Mesothelial cell of epicardium (in vitro differentiated cells): Measurements from ENCODE around the gene SPINT1. TPM values are rescaled to one million over a fixed set of nuclear protein-coding genes. Genes with fewer than 3 reads are reported as not detected.

ENCODE experiments used
- DNase-seq, 2 experiments: peaks; one replicate each; pipeline ENCODE4 v3.0.0; 2021; ENCODE audit warnings: low spot score in 2 of 2; ENCODE audit not compliant: unreplicated experiment in 2 of 2
- H3K27ac Mint-ChIP-seq: 2 replicates; pipeline ENCODE4 v1.8.0; 2021; ENCODE audit warnings: mixed read lengths
- H3K27me3 Mint-ChIP-seq: 2 replicates; pipeline ENCODE4 v1.8.0; 2021; ENCODE audit warnings: low read depth, mixed read lengths
- H3K36me3 Mint-ChIP-seq: 2 replicates; pipeline ENCODE4 v1.8.0; 2021; ENCODE audit warnings: mixed read lengths
- H3K4me1 Mint-ChIP-seq: 2 replicates; pipeline ENCODE4 v1.8.0; 2021; ENCODE audit warnings: mixed read lengths
- H3K4me3 Mint-ChIP-seq: 2 replicates; pipeline ENCODE4 v1.8.0; 2021; ENCODE audit warnings: mild to moderate bottlenecking, moderate library complexity, mixed read lengths
- H3K9me3 Mint-ChIP-seq: 2 replicates; pipeline ENCODE4 v1.8.0; 2021; ENCODE audit warnings: mixed read lengths
- total RNA-seq: library from RNA; stranded (reverse); gene quantifications from 3 replicates; pipeline ENCODE4 v1.2.1, GENCODE V29; 2021
- TF ChIP-seq, protein P1 (sequence below): fragments of 200-600 bp; sonication (generic); IDR thresholded peaks from one replicate; pipeline ENCODE4 v1.5.0; 2021; ENCODE audit warnings: antibody characterized with exemption; ENCODE audit not compliant: unreplicated experiment

Gene SPINT1
- total RNA-seq, 1 donor from 2014 or later = 147 TPM

DNA sequence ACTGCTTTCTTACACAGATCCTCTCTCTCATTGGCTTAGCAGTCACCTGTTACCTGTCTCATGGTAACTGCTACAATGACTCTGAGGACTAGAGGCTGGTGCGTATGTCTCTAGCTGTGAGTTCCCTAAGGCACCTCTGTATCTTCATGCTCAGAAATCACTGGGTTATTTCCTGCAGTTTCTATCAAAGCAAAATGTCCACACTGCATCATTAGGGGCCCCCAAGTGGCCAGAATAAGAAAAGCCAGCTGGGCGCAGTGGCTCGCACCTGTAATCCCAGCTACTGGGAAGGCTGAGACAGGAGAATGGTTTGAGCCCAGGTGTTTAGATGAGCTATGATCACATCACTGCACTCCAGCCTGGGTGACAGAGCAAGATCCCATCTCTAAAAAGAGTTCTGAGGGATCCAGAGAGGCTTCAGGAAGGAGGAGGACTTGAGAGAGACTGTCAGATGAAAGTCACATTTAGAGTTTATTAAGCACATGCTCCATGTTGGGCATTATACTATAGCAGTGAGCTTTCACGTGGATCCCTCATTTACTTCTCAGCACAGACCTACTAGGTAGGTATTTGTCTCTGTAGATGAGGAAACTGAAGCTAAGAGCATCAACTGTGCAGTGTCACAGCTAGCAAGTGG lies 48.1 kb downstream of the SPINT1 start:
- DNase-seq = peak in 1 of 2 experiments; percentile 68
- Mint-ChIP-seq H3K36me3 (peaks cover 4% of the 10 kb centered on the region), H3K4me3 (peak overlapping the region; percentile 36)

DNA sequence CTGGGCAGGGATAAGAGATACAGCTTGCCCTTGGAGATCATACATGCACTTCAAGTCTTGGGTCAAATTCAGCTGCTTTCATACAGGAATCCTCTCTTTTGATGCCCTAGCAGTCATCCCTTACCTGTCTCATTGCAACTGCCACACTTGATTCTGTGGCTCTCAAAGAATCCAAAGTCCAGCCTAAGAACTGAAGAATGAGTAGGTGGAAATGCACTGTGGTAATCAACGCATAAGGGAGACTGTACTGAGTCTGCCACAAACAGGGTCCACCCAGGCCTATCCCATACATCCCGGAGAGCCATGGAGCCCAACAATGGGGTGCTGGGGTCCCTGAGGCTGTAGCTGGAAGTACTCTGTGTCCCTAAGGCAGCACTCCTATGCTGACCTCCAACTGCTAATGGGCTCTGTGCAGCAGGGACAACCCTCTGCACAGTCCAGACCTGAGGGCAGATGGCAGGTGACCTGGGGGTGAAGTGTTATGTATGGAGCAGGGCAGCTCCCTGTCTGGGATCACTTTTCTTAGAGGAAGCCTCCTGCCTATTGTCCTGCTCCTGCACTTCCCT lies 48.7 kb downstream of the SPINT1 start:
- peak overlapping the region; percentile 38 for H3K4me3 Mint-ChIP-seq
- peaks cover 19% of the 10 kb centered on the region for H3K4me1 Mint-ChIP-seq
- peaks cover 9% of the 10 kb centered on the region for H3K36me3 Mint-ChIP-seq
- TF ChIP-seq, protein P1, sequence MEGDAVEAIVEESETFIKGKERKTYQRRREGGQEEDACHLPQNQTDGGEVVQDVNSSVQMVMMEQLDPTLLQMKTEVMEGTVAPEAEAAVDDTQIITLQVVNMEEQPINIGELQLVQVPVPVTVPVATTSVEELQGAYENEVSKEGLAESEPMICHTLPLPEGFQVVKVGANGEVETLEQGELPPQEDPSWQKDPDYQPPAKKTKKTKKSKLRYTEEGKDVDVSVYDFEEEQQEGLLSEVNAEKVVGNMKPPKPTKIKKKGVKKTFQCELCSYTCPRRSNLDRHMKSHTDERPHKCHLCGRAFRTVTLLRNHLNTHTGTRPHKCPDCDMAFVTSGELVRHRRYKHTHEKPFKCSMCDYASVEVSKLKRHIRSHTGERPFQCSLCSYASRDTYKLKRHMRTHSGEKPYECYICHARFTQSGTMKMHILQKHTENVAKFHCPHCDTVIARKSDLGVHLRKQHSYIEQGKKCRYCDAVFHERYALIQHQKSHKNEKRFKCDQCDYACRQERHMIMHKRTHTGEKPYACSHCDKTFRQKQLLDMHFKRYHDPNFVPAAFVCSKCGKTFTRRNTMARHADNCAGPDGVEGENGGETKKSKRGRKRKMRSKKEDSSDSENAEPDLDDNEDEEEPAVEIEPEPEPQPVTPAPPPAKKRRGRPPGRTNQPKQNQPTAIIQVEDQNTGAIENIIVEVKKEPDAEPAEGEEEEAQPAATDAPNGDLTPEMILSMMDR = no peak
- no peaks in the 10 kb centered on the region for H3K9me3 Mint-ChIP-seq
- no peak overlapping the region for H3K27ac Mint-ChIP-seq
- H3K27me3 Mint-ChIP-seq = peaks cover 1% of the 10 kb centered on the region
- DNase-seq = no peak

More for the DNA sequence above, 48.1 kb downstream of the SPINT1 start:
- H3K27me3 Mint-ChIP-seq = peaks cover 1% of the 10 kb centered on the region
- peak overlapping the region; percentile 59 for H3K27ac Mint-ChIP-seq
- peaks cover 19% of the 10 kb centered on the region for H3K4me1 Mint-ChIP-seq
- TF ChIP-seq, protein P1 = peak; percentile 63
- H3K9me3 Mint-ChIP-seq = no peaks in the 10 kb centered on the region

DNA sequence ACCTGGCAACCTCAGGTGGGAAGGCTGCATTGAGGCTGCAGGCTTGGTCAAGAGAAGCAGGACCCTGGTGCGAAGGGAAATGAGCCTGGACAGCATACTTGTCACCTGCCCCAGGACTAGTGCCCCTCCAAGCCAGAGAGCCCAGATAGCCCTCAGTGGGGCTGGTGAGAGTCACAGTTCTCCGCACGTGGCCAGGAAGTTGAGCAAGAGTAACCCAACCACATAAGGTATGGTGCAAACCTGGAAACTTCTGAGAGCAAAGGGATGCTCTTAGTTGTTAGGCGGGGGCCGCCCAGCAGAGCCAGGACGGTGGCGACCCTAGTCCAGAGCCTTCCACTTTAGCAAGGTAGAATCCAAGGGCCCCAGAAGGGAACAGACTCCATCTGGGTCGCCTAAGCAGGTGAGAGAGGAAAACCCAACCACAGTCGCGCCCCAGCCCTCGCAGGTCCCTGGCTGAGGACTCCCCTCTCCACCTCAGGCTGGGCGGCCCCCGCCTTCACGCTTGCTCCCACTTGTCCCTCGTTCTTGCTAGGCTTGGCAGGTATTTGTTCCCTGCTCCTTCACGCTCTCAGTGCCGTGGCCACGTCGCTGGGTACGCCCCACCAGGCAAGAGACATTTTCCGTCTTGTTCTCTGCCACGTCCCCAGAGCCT lies 49.3 kb downstream of the SPINT1 start:
- H3K9me3 Mint-ChIP-seq = no peaks in the 10 kb centered on the region
- H3K27me3 Mint-ChIP-seq = peaks cover 1% of the 10 kb centered on the region
- TF ChIP-seq, protein P1 = no peak
- H3K4me1 Mint-ChIP-seq = peaks cover 19% of the 10 kb centered on the region
- DNase-seq = no peak
- H3K27ac Mint-ChIP-seq = no peak overlapping the region
- H3K36me3 Mint-ChIP-seq = peaks cover 12% of the 10 kb centered on the region
- H3K4me3 Mint-ChIP-seq = peak overlapping the region; percentile 99

DNA sequence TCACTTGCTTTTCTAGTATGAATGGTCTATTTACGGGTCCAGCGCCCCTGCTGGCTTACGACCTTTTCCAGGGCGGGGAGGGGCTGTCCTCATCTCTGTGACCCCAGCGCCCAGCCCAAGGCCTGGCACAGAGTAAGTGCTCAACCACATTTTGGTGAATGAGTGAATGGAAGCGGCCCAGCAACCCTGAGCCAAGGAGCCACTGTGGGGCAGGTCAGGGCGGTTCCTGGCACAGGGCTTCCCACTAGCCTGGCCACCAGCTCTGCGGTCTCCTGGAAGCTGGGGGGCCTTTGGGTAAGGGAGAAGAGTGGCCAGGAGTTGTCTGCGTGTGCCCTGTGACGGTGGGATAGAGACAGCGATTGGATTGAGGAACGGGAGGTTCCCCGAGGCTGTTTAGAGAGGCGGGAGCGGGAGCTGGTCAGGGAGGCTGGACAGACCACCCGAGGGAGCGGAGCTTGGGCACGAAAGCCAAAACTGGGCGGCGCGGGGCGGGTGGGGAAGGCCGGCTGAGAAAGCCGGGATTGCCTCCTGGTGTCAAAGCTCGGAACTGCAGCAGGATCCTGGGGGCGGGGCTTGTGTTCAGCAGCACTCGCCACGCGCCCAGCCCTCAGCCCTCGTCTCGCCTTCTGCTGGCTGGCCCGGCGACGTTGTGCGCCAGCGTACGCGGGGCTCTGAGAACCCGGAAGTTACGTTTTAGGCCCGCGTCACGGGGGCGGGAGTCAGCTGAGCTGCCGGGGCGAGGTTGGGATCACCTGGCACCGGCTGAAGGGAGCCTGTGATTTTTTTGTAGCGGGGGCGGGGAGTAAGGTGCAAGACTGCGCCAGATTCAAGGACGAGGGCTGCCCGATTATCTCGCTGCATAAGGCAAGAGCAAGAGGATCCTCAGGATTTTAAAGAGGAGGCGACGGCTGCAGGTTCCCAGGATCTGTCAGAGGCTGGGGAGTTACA lies 50.2 kb downstream of the SPINT1 start, which contains the start of gene VPS18:
Gene VPS18, plus strand, starts transcription at position 718 of the 948 bp plus-strand sequence. CDS start 319 bp downstream, outside the sequence.
- H3K9me3 Mint-ChIP-seq = no peaks in the 10 kb centered on the region

More for the DNA sequence above, 50.2 kb downstream of the SPINT1 start, which contains the start of gene VPS18:
- Mint-ChIP-seq H3K4me1 (peaks cover 19% of the 10 kb centered on the region), H3K4me3 (peak within 1 kb of the TSS; percentile 99), H3K27me3 (peaks cover 1% of the 10 kb centered on the region), H3K36me3 (peaks cover 19% of the 10 kb centered on the region), H3K27ac (peak within 1 kb of the TSS; percentile 99)
- TF ChIP-seq, protein P1 = peak; percentile 99
- DNase-seq = peak; percentile 94 to 100
